ENCODE data around the gene DUOX2.

DNA sequence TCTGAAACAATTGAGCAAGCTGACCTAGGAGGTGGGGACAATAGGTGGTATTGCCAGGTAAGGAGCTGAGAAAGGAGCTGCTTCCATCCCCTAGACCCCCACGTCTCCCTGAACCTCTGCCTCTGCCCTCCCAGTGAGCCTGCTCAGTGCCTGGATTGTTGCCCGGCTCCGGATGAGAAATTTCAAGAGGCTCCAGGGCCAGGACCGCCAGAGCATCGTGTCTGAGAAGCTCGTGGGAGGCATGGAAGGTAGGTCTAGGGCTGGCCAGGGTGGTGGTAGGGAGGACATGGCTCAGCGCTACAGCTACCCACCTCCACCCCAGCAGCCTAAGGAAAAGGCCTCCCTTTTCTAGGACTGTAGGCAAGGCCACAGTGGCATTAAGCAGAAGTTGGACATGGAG is 29.1 kb upstream of the DUOX2 start:
- TF ChIP-seq, protein P1, sequence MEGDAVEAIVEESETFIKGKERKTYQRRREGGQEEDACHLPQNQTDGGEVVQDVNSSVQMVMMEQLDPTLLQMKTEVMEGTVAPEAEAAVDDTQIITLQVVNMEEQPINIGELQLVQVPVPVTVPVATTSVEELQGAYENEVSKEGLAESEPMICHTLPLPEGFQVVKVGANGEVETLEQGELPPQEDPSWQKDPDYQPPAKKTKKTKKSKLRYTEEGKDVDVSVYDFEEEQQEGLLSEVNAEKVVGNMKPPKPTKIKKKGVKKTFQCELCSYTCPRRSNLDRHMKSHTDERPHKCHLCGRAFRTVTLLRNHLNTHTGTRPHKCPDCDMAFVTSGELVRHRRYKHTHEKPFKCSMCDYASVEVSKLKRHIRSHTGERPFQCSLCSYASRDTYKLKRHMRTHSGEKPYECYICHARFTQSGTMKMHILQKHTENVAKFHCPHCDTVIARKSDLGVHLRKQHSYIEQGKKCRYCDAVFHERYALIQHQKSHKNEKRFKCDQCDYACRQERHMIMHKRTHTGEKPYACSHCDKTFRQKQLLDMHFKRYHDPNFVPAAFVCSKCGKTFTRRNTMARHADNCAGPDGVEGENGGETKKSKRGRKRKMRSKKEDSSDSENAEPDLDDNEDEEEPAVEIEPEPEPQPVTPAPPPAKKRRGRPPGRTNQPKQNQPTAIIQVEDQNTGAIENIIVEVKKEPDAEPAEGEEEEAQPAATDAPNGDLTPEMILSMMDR (IDR thresholded peaks at IDR 0.05), result no peak
- TF ChIP-seq EZH2 (IDR thresholded peaks at IDR 0.05; ENCODE audit: borderline replicate concordance, insufficient read depth, low read depth, low read length, poor library complexity, severe bottlenecking), result no peak

All from B cell (primary cell).